MM.1S (cell line): ENCODE results near the gene DNAJC5.
"Not testable (repeated sequence)": the region's sequence is repeated elsewhere in the genome, so short reads cannot be mapped to it uniquely, and the experiment has no call there.

Experiments used
- DNase-seq: peaks from one replicate; pipeline ENCODE4 v3.0.0-alpha.2; 2015
- H2AFZ ChIP-seq: fragments of 300-600 bp; sonication (generic); 2 replicates; pipeline ENCODE4 v1.6.0; 2016; ENCODE audit warnings: antibody characterized with exemption, low read length
- H3F3A ChIP-seq: fragments of 300-600 bp; sonication (generic); 2 replicates; pipeline ENCODE4 v1.6.1; 2016; ENCODE audit warnings: mild to moderate bottlenecking, antibody characterized with exemption, low read length, moderate library complexity, mixed read lengths; ENCODE audit not compliant: insufficient read depth
- H3K27ac ChIP-seq: fragments of 300-600 bp; sonication (generic); 2 replicates; pipeline ENCODE4 v1.5.1; 2016; ENCODE audit warnings: mild to moderate bottlenecking, low read length
- H3K27me3 ChIP-seq: fragments of 300-600 bp; sonication (generic); replicated peaks from 2 replicates; pipeline ENCODE4 v1.6.0; 2016; ENCODE audit warnings: low read length; ENCODE audit not compliant: insufficient read depth
- H3K36me3 ChIP-seq: fragments of 300-600 bp; sonication (generic); replicated peaks from 2 replicates; pipeline ENCODE4 v1.6.1; 2016; ENCODE audit warnings: mild to moderate bottlenecking, low read length, mixed read lengths; ENCODE audit not compliant: insufficient read depth
- H3K4me1 ChIP-seq: fragments of 300-600 bp; sonication (generic); 2 replicates; pipeline ENCODE4 v1.6.1; 2016; ENCODE audit warnings: low read length, mixed read lengths
- H3K4me2 ChIP-seq: fragments of 300-600 bp; sonication (generic); 2 replicates; pipeline ENCODE4 v1.6.0; 2016; ENCODE audit warnings: low read depth, low read length
- H3K4me3 ChIP-seq: fragments of 300-600 bp; sonication (generic); 2 replicates; pipeline ENCODE4 v1.5.1; 2016; ENCODE audit warnings: low read length, mixed read lengths
- H3K79me2 ChIP-seq: fragments of 300-600 bp; sonication (generic); 2 replicates; pipeline ENCODE4 v1.6.1; 2016; ENCODE audit warnings: mixed run types, low read length, mixed read lengths
- H3K9ac ChIP-seq: fragments of 300-600 bp; sonication (generic); 2 replicates; pipeline ENCODE4 v1.6.1; 2016; ENCODE audit warnings: low read length, mixed read lengths
- H3K9me2 ChIP-seq: fragments of 300-600 bp; sonication (generic); replicated peaks from 2 replicates; pipeline ENCODE4 v1.6.1; 2016; ENCODE audit warnings: mild to moderate bottlenecking, low read length, mixed read lengths; ENCODE audit not compliant: insufficient read depth
- H3K9me3 ChIP-seq: fragments of 300-600 bp; sonication (generic); replicated peaks from 2 replicates; pipeline ENCODE4 v1.6.1; 2016; ENCODE audit warnings: mild to moderate bottlenecking, low read length, mixed read lengths; ENCODE audit not compliant: insufficient read depth
- H4K20me1 ChIP-seq: fragments of 300-600 bp; sonication (generic); 2 replicates; pipeline ENCODE4 v1.6.1; 2016; ENCODE audit warnings: mild to moderate bottlenecking, low read length, moderate library complexity, mixed read lengths; ENCODE audit not compliant: insufficient read depth
- CTCF ChIP-seq: fragments of 300-600 bp; sonication (generic); IDR thresholded peaks from 2 replicates; pipeline ENCODE4 v1.5.1; 2016; ENCODE audit warnings: antibody characterized with exemption, low read length, mixed read lengths
- EZH2 ChIP-seq: fragments of 300-600 bp; sonication (generic); optimal IDR thresholded peaks from 2 replicates; pipeline ENCODE3; 2017; ENCODE audit warnings: low read depth, mild to moderate bottlenecking, antibody characterized with exemption, low read length, mixed read lengths
- EZH2phosphoT487 ChIP-seq: fragments of 300-600 bp; sonication (generic); IDR thresholded peaks from 2 replicates; pipeline ENCODE4 v1.6.1; 2018; ENCODE audit warnings: antibody characterized with exemption, low read length

The DNAJC5 gene

GRCh38 chr20:63958964-63959698, 64.2 kb downstream of the DNAJC5 start:
- TF ChIP-seq EZH2: no peak
- no peak for TF ChIP-seq EZH2phosphoT487
- TF ChIP-seq CTCF: no peak
- Histone ChIP-seq H3K36me3 (no peaks in the 10 kb centered on the region), H3K27ac (no peak overlapping the region), H3K4me3 (no peak overlapping the region), H3F3A (peaks cover 15% of the 10 kb centered on the region), H2AFZ (no peak overlapping the region), H3K27me3 (no peaks in the 10 kb centered on the region), H3K79me2 (peaks cover 21% of the 10 kb centered on the region), H3K4me1 (peaks cover 16% of the 10 kb centered on the region; the same call in 1 of the 2 replicates), H3K9ac (no peak overlapping the region), H4K20me1 (no peaks in the 10 kb centered on the region), H3K9me3 (no peaks in the 10 kb centered on the region), H3K4me2 (no peak overlapping the region), H3K9me2 (no peaks in the 10 kb centered on the region)
- no peak for DNase-seq

GRCh38 chr20:63959699-63960075, 64.8 kb downstream of the DNAJC5 start:
- Histone ChIP-seq H3K79me2 (peaks cover 15% of the 10 kb centered on the region), H3K4me3 (no peak overlapping the region), H3K4me2 (no peak overlapping the region), H3K36me3 (no peaks in the 10 kb centered on the region), H3K4me1 (peaks cover 11% of the 10 kb centered on the region; the same call in 1 of the 2 replicates), H3K27me3 (no peaks in the 10 kb centered on the region), H2AFZ (no peak overlapping the region), H3K27ac (no peak overlapping the region), H3K9me3 (no peaks in the 10 kb centered on the region), H4K20me1 (no peaks in the 10 kb centered on the region), H3K9me2 (no peaks in the 10 kb centered on the region), H3F3A (peaks cover 15% of the 10 kb centered on the region), H3K9ac (no peak overlapping the region)
- no peak for DNase-seq
- TF ChIP-seq EZH2 (no peak), CTCF (no peak), EZH2phosphoT487 (no peak)

GRCh38 chr20:63960654-63961621, 66.0 kb downstream of the DNAJC5 start:
- H3K9ac ChIP-seq, H4K20me1 ChIP-seq, H3K36me3 ChIP-seq, H3K27ac ChIP-seq, H3K4me3 ChIP-seq, DNase-seq, H3K9me2 ChIP-seq, H3K4me2 ChIP-seq, H3K27me3 ChIP-seq, H2AFZ ChIP-seq, H3K9me3 ChIP-seq, H3K79me2 ChIP-seq: not testable (repeated sequence)
- peaks cover 11% of the 10 kb centered on the region for H3F3A ChIP-seq
- peaks cover 11% of the 10 kb centered on the region; the same call in 1 of the 2 replicates for H3K4me1 ChIP-seq
